GM21390 (cell line): ENCODE measurements around the gene FAHD1.
"Not testable (repeated sequence)": the region's sequence is repeated elsewhere in the genome, so short reads cannot be mapped to it uniquely, and the experiment has no call there.

ENCODE experiments used
- ATAC-seq: cut with Tn5 transposase; IDR thresholded peaks from one replicate; pipeline ENCODE4 v1.9.1; 2021; ENCODE audit not compliant: unreplicated experiment

Gene FAHD1

DNA sequence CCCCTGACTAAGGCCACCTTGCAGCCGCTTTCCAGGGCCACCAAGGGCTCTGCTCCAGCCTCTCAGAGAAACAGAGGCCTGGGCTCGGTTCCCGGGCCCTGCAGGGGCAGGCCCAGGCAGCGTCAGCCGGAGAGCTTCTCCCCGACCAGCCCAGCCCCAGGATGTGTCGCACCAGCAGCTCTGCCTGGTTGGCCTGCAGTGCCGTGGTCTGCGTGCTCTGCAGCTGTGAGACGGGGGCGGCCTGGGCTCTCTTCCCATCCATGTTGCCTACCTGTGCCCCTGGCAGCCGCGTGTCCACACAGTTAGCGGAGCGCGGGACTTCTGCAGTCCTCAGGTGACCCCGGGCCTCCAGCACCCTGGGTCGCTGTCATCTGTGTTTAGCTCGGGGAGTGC is 38.3 kb upstream of the FAHD1 start:
- no peak for ATAC-seq

- no peak for ATAC-seq
These were observed 37.4 kb upstream of the FAHD1 start for GRCh38 chr16:1789643-1790045.

DNA sequence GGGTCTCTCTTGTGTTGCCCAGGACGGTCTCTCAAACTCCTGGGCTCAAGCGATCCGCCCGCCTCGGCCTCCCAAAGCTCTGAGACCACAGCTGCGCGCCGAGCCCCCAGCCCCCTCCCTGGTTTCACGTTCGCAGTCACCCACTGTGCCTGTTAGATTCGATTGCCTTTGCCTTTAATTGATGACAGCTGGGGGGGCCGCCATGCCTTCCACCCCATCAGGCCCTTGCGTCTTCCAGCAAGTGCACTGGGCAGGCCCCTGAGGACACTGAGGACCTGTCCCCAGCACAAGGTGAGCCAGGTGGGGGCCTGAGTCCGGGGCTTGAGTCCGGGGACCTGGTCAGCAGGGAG is 36.8 kb upstream of the FAHD1 start:
- ATAC-seq: no peak

GRCh38 chr16:1790611-1791255 is 36.3 kb upstream of the FAHD1 start:
- no peak for ATAC-seq

- ATAC-seq: no peak
These were observed 35.6 kb upstream of the FAHD1 start for GRCh38 chr16:1791256-1791942.

DNA sequence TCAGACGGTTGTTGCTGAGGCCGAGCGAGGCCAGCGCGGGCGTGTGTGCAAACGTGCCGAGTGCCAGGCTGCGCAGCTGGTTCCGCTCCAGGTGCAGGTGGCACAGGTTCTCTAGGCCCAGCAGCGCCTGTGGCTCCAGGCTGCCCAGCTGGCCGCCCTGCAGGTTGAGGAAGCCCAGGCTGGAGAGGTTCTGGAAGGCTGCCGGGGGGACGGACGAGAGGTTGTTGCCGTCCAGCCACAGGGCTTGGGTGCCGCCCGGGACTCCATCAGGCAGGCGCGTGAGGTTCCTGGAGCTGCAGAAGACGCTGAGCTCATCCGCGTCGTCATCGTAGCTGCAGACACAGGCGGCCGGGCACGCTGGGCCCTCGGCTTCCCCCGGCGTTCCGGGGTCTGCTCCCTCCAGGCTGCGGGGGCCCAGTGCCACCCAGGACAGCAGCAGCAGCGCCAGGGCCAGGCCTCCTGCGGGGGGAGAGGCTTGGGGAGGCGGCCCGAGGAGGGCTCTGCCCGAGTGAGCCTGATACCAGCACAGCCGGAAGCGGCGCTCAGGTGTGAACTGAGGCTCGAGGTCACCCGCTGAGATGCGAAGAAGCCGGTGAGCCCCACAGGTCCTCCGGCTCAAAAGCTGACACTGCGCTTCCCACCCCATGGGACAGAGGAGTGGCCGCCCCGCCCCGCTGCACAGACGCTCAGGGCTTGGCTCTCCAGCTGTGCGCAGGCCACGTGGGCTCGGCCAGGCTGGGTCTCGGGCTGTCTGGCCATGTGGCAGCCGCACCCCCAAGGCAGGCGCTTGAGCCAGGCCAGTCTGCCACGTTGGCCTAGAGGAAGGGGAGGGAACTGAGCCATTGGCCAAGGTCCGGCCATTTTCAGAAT is 34.8 kb upstream of the FAHD1 start:
- no peak for ATAC-seq

DNA sequence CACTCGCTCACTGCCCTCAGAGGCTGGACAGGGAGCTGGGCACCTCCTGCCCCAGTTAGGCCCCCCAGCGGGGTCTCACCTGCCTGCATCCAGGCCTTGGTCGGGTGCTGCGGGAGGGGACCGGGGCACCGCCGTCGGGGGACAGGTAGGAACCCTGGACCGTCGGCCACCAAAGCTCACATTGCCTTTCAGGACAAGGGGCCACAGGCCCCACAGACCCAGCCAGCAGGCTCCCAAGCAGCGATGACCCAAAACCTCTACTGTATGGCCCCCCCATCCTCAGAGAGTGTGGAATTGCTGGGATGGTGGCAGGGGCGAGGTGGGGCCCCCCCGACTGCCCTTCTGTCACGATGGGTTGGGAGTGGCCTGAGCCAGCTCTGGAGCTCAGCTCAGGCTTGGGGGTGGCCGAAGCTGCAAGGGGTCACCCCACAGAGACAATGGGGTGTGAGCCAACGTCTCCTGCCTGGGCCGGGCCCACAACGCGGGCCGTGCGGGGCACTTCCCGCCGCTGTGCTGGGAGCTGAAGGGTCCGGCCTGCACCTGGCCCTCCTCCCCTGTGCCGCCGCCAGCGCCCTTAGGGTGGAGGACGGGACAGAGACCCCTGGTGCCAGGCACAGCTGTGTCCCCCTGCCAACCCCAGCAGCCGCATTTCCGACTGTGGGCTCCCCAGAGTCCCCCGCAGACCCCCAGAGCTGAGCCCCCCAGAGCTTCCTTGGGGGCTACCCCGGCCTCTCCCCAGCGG is 34.0 kb upstream of the FAHD1 start:
- ATAC-seq: no peak

GRCh38 chr16:1793578-1794220 is 33.3 kb upstream of the FAHD1 start, which contains the start of gene IGFALS:
TSS of gene IGFALS (minus strand) at chr16:1793705. CDS start at chr16:1793652, 53 bp downstream.
- no peak for ATAC-seq

DNA sequence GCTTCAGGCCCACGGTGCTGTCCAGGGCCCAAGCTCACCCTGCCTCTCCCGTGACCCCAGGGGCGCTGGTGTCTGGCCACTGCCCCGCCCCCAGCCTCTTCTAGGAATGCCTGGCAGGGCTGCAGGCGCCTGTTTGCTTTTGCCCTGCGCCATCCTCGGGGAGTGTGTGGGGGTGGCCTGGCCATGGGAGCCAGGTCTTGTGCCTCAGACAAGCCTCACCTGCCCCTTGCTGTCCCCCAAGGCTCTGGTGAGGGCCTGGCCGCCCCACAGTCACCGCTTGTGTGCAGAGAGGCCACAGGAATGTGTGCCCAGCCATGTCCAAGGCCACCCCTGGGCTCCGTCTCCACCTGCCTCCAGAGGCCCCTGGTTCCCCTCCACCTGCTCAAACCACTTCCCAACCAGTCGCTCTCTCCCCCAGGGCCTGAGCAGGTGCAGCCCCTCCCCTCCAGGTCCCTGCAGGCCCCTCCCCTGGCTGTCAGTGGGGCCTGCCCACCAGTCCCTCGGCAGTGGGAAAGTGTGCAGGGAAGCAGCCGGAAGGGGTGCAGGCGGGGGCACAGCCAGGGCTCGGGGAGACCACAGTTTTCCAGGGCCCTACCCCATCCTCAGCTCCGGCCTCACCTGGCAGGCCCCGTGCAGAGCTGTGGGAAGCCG is 32.7 kb upstream of the FAHD1 start:
- ATAC-seq: no peak

DNA sequence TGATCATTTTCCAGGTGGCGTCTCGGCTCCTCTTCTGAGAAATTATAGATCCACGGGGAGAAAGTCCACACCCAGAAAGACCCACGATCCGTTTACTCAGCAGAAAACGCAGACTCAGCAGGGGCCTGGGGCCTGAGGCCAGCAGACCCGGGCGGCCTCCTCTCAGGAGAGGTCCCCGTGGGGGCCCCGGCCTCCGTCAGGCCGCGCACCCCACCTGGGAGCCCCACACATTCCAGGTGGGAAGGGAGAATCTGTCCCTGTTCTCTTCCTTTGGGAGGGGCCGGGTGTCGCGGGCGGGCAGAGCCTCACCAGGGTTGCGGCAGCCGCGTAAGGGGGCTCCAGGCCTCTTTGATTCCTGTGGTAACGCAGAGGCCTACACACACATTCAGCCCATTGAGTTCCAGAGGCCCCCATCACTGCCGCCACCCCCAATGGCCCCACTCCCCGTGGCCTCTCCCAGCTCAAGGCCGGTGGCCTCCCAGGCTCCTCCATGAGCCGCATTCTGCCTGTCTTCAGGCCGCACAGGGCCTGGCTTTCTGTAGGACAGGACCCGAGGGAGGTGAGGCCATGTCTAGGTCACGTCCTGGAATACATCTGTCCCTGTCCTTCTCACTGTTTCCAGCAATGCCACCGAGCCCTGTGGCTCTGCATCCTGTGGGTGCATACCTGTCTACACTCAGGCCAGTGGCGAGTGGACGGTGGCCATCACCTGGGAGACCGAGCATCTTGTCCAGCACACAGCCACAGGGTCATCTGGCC is 31.9 kb upstream of the FAHD1 start:
- no peak for ATAC-seq

DNA sequence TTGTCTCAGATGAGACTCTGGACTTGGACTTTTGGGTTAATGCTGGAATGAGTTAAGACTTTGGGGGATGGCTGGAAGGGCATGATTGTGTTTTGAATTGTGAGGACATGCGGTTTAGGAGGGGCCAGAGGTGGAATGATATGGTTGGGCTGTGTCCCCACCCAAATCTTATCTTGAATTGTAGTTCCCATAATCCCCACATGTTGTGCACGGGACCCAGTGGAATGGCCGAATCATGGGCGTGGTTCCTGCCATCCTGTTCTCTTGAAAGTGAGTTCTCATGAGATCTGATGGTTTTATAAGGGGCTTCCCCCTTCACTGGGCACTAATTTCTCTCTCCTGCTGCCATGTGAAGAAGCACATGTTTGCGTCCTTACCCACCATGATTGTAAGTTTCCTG is 27.7 kb upstream of the FAHD1 start:
- not testable (repeated sequence) for ATAC-seq

GRCh38 chr16:1800701-1801100 is 26.3 kb upstream of the FAHD1 start:
- ATAC-seq: no peak

- ATAC-seq: no peak
These were observed 19.4 kb upstream of the FAHD1 start for GRCh38 chr16:1807626-1808025.

DNA sequence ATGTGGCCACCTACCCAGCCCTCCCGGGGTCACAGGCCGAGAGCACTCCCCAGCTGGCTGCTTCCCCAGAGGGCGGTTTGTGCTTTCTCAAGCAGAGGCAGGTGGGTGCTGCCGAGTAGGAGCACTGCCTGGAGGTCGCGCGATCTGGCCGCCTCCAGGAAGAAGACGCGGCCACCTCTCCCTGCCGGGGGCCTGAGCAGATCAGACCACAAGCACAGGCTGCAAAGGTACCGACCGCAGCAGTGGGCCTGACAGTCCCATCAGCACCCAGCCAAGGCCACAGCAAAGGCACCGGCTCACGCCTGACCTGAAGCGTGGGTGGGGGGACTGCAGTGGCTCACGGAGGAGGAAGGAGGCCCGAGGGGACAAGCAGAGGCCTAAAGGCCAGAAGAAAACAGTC is 18.3 kb upstream of the FAHD1 start:
- no peak for ATAC-seq

DNA sequence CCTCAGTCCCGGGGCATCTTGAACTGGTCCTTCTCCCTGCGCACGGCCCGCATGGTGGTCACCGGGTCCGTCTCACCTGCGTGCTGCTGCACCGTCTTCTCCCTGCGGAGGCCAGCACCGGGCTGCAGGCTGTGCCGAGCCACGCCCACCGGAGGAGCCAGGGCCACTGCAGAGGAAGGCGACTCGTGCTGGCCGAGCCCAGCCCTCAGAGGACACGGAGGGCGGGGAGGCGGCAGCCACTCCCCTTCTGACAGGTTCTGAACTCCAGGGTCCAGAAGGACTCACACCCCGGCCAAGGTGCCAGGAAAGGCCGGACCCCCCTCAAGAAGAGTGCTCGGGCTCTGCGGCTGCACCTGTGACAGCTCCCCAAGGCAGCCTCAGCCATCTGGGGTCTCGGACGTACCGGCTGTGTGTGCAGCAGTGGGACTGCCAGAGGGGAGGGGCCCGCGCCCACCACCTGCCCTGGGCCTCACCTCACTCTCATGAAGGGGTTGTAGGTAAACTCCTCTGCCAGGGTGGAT is 17.7 kb upstream of the FAHD1 start:
- ATAC-seq: no peak

DNA sequence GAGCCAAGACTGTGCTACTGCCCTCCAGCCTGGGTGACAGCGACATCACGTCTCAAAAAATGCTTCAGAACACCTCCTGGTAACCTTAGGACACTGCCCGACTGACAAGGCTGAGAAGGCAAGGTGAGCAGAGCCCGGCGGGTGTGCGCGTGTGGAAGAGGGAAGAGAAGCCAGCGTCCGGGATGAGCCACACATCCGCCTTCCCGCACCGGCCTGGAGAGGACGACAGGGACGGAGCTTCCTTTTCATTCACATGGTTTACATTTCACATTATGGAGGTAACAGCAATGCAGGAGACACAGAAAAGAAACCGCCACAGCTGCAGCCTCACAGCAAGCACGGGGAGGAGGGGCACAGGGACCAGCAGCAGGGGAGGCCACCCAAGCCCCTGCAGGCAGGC is 16.9 kb upstream of the FAHD1 start:
- ATAC-seq: no peak

DNA sequence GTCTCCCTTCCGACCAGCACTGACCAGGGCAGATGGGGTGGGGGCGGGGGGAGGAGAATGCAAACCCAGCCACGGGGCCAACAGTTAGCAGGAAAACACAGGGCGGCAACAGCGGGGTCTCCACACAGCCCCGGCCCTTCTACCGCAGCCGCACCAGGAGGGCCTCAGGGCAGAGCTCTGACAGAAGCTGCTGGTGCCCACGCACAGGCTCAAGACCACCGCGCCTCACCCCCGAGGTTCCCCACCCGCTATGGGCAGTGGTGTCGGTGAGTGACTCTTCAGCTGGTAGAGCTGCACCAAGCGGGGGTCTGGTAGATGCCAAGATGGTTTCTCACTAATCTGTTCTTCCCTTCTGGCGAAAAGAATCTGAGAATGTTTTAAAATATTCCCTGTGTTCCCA is 16.5 kb upstream of the FAHD1 start:
- no peak for ATAC-seq

GRCh38 chr16:1812732-1813163 is 14.3 kb upstream of the FAHD1 start:
- no peak for ATAC-seq

GRCh38 chr16:1815461-1815860 is 11.5 kb upstream of the FAHD1 start:
- ATAC-seq: no peak
